Neural crest cell (in vitro differentiated cells): ENCODE data around the gene CLDN15. TPM values are rescaled to one million over a fixed set of nuclear protein-coding genes. Genes with fewer than 3 reads are reported as not detected.

Experiments used
- DNase-seq: peaks from one replicate; pipeline ENCODE4 v3.0.0; 2021; ENCODE audit warnings: low read depth, mixed read lengths, low spot score
- H3K27ac Mint-ChIP-seq: one replicate; pipeline ENCODE4 v1.8.0; 2021; ENCODE audit warnings: mild to moderate bottlenecking, mixed read lengths; ENCODE audit not compliant: unreplicated experiment
- H3K27me3 Mint-ChIP-seq: 2 replicates; pipeline ENCODE4 v1.8.0; 2021; ENCODE audit warnings: low read depth, mild to moderate bottlenecking, mixed read lengths
- H3K36me3 Mint-ChIP-seq: 2 replicates; pipeline ENCODE4 v1.8.0; 2021; ENCODE audit warnings: low read depth, mild to moderate bottlenecking, mixed read lengths
- H3K4me1 Mint-ChIP-seq: 2 replicates; pipeline ENCODE4 v1.8.0; 2021; ENCODE audit warnings: mixed read lengths
- H3K4me3 Mint-ChIP-seq: one replicate; pipeline ENCODE4 v1.8.0; 2021; ENCODE audit warnings: mild to moderate bottlenecking, mixed read lengths
- H3K9me3 Mint-ChIP-seq: 2 replicates; pipeline ENCODE4 v1.8.0; 2021; ENCODE audit warnings: mixed read lengths
- CTCF ChIP-seq: fragments of 200-600 bp; sonication (generic); conservative IDR thresholded peaks from 2 replicates; pipeline ENCODE4 v1.5.0; 2021; ENCODE audit warnings: antibody characterized with exemption, mild to moderate bottlenecking
- total RNA-seq: library from RNA; stranded (reverse); gene quantifications from 2 replicates; pipeline ENCODE4 v1.2.1, GENCODE V29; 2021

Gene CLDN15
- total RNA-seq, 1 donor from 2014 or later, result 10.4 TPM

DNA sequence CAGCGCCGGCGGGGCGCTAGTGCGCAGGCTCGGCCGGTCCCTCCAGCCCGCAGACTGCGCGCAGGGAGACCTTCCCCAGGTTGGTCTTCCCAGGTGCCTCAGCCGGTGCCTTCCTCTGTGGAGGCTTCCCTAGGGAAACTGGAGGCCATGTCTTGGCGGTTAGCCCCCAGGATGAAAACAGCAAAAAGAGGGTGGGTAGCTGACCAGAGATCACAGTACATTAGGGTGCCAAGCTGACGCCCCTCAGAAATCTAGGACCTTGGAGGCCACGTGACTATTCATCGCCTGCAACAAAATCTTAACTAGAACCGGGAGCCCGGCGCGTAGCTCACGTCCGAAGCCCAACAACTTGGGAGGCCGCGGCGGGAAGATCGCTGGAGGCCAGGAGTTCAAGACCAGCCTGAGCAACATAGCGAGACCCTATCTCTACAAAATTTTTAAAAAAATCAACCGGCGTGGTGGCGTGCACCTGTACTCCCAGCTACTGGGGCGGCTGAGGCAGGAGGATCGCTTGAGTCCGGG lies 7.6 kb upstream of the CLDN15 start:
- H3K27me3 Mint-ChIP-seq, result no peaks in the 10 kb centered on the region

GRCh38 chr7:101244375-101245146 lies 7.0 kb upstream of the CLDN15 start, which contains the start of gene FIS1:
Gene FIS1 (minus strand): TSS chr7:101245081. CDS start chr7:101245004, 77 bp downstream.
- DNase-seq, result peak; percentile 89
- H3K27me3 Mint-ChIP-seq, result no peaks in the 10 kb centered on the region
- peaks cover 4% of the 10 kb centered on the region for H3K36me3 Mint-ChIP-seq
- peak; percentile 93 for TF ChIP-seq CTCF
- H3K4me3 Mint-ChIP-seq, result peak within 1 kb of the TSS; percentile 95
- no peaks in the 10 kb centered on the region for H3K9me3 Mint-ChIP-seq
- peaks cover 17% of the 10 kb centered on the region for H3K4me1 Mint-ChIP-seq
- H3K27ac Mint-ChIP-seq, result peak within 1 kb of the TSS; percentile 93

More for the DNA sequence above, 7.6 kb upstream of the CLDN15 start:
- Mint-ChIP-seq H3K36me3 (peaks cover 4% of the 10 kb centered on the region), H3K27ac (peak overlapping the region; percentile 93), H3K9me3 (no peaks in the 10 kb centered on the region), H3K4me3 (peak overlapping the region; percentile 95), H3K4me1 (peaks cover 21% of the 10 kb centered on the region)
- TF ChIP-seq CTCF, result no peak
- no peak for DNase-seq

DNA sequence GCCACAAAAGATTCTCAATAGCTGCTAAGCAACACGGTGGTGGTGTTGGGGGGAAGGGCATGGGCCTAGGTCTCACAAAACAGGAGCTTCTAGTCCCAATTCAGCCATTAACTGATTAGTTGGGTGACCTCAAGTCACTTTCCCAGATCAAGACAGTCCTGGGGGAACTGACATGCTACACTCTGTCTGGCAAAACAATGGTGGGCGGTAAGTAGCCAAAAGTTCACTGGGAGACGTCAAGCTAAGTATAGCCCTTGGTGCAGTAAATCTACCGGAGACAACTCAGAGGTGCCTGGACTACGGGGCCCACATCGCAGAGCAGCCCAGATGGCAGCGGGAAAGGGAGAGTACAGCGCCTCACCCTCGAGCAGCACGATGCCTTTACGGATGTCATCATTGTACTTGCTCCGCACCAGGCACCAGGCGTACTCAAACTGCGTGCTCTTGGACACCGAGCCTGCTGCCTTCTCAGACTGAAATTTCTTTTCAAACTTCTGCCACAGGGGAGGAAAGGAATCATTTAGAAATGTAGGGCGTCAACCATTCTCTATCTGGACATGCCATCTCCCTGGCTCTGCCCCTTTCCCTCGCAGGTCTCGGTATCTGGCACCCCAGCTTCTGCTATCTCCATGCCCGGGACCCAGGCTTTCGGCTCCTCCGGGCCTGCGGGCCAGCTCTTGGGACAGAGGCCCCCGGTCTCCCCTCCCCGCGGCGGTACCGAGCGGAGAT lies 6.2 kb upstream of the CLDN15 start:
- no peaks in the 10 kb centered on the region for H3K27me3 Mint-ChIP-seq
- no peak for DNase-seq
- no peak for TF ChIP-seq CTCF

GRCh38 chr7:101241443-101242349 lies 4.1 kb upstream of the CLDN15 start:
- no peaks in the 10 kb centered on the region for H3K9me3 Mint-ChIP-seq
- H3K4me3 Mint-ChIP-seq, result peak overlapping the region; percentile 38
- no peak for DNase-seq
- H3K27me3 Mint-ChIP-seq, result no peaks in the 10 kb centered on the region
- peaks cover 17% of the 10 kb centered on the region for H3K4me1 Mint-ChIP-seq
- TF ChIP-seq CTCF, result no peak
- no peaks in the 10 kb centered on the region for H3K36me3 Mint-ChIP-seq
- H3K27ac Mint-ChIP-seq, result no peak overlapping the region

More for the DNA sequence above, 6.2 kb upstream of the CLDN15 start:
- Mint-ChIP-seq H3K4me1 (peaks cover 17% of the 10 kb centered on the region), H3K36me3 (peaks cover 4% of the 10 kb centered on the region), H3K9me3 (no peaks in the 10 kb centered on the region), H3K27ac (peak overlapping the region; percentile 57), H3K4me3 (peak overlapping the region; percentile 95)

- Mint-ChIP-seq H3K4me1 (peaks cover 17% of the 10 kb centered on the region), H3K36me3 (no peaks in the 10 kb centered on the region), H3K27me3 (no peaks in the 10 kb centered on the region), H3K9me3 (no peaks in the 10 kb centered on the region), H3K27ac (no peak overlapping the region), H3K4me3 (no peak overlapping the region)
- no peak for DNase-seq
- TF ChIP-seq CTCF, result no peak
Measured at GRCh38 chr7:101241015-101241363, 3.4 kb upstream of the CLDN15 start.
